Activated CD8-positive, alpha-beta memory T cell treated with anti-CD3 and anti-CD28 coated beads, Interleukin-2, amount 50 U/mL, for 1 hour (primary cell): ENCODE measurements around the gene ME1.
"Not testable (repeated sequence)": the region's sequence is repeated elsewhere in the genome, so short reads cannot be mapped to it uniquely, and the experiment has no call there.

Experiments used
- DNase-seq: peaks from one replicate; pipeline ENCODE4 v3.0.0-alpha.2; 2020; ENCODE audit errors: extremely low read depth

Gene ME1

DNA sequence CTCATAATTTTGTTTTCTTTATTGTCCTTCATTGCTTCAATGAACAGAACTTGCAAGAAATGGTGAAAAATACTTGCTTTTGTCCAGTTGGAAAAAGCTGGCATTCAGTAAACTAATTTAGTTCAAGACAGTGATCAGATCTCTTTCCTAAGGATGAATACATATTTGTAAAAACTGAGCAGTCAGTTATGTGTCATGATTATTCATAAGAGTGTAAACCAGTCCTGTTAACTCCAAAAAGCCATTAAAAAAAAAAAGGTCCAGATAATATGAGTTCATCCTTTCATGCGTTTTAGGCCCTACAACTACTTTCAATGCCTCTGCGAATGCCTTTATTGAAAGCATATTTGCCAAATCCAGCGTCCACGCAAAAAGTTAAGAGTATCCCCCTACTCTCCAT, 238.4 kb downstream of the ME1 start:
- no peak for DNase-seq

DNA sequence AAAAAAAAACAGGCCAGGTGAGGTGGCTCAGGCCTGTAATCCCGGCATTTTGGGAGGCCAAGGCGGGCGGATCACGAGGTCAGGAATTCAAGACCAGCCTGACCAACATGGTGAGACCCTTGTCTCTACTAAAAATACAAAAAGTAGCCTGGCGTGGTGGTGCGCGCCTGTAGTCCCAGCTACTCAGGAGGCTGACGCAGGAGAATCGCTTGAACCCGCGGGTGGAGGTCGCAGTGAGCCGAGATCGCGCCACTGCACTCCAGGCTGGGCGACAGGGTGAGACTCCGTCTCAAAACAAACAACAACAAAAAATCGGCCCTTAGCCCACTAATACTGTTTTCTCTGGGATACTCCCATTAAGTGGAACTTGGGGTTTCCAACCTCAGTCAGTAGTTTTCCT, 238.9 kb downstream of the ME1 start:
- not testable (repeated sequence) for DNase-seq

DNA sequence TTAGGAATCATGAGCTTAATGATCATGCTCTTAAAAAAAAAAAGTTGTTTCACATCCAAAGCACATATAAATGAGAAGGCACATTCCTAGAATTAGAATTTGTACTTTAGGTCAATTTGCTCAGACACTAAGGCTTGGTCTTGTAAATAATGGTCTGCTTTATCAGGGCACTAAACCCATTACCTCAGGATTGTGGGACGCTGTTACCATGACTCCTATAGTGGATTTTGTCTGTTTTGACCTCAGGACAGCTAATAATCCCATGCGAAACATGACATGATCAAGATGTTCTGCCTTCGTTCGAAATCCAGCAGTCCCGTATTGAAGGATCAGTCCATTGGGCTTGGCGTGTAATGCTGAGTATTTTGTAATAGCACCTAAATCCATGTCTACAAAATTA, 240.2 kb downstream of the ME1 start:
- no peak for DNase-seq

DNA sequence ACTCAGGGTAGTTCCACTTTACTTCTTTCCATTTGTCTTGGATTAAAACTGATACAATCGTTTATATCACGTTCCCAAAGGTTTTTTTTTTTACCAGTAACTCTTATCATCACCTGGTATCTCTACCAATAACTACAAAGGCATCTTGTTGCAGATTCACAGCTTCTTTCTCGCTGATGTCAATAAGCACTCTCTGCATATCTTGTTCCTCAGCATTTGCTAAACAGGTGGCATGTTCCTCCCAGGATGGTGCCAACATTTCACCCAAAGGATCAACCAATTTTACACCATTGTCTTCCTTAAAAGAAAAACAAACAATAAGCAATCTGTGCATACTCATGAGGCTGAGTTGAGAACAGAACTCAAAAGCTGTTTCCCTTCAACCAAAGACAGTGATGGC, 242.3 kb downstream of the ME1 start:
- DNase-seq = no peak

DNA sequence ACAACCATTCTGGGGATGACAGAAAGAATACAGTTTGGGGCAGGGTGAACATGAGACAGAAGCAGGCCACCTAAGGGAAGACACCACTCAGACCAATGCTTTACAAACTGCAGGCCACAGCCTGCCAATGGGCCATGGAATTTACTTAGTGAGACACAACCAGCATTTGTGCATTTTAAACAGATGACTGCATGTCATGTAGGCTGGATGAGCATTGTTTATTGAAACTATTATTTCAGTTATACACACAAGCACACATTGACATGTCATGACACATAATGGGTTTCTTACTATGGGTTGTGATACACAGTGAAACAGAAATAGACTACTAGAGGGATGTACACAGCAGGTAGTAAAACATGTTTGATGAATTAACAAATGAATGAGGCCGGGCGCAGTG, 245.8 kb downstream of the ME1 start:
- no peak for DNase-seq

DNA sequence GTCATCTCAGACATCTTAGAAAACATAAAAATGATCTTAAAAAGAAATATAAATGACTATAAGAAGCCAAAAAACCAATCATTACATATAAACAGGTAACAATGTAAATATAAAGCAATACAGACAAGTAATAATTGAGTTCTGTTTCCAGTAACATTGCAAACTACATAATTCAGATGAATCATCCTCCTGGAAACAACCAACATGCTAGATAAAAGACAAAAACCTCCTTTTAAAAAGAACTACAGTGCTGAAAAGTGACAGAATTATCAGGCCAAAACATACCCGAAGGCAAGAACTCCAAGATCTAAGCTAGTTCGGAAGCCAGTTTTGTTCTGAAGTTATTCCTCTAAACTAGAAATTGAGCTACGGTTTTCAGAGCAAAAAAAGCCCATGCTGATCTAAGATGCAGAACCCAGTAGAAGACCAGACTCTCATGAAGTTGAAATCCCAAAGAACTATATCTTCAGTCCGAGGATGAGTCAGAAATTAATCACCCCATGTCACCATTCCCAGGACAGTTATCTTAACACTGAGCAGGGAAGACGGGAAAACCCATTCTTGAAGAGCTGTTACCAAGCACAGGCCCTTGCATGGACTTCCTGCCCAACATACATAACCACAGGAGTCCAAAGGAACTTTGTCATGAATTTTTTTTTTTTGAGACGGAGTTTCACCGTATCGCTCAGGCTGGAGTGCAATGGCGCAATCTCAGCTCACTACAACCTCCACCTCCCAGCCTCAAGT, 247.6 kb downstream of the ME1 start:
- no peak for DNase-seq

DNA sequence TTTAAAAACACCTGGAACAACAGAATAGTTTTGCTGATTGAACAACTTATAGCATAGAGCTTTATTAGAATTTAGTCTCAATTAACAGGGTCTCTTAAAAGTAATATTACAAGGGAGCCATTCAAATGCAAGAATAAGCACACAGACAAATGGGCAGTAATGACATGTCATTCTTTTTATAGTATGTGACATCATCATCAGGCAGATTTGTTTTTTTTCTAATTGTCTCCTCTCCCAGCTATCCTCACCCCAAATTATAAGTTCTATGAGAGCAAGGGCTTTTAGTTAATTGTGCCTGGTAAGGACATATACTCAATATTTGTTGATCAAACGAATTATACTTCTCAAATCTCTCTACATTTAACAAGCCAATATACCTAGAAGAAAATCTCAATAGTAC, 248.7 kb downstream of the ME1 start:
- no peak for DNase-seq

DNA sequence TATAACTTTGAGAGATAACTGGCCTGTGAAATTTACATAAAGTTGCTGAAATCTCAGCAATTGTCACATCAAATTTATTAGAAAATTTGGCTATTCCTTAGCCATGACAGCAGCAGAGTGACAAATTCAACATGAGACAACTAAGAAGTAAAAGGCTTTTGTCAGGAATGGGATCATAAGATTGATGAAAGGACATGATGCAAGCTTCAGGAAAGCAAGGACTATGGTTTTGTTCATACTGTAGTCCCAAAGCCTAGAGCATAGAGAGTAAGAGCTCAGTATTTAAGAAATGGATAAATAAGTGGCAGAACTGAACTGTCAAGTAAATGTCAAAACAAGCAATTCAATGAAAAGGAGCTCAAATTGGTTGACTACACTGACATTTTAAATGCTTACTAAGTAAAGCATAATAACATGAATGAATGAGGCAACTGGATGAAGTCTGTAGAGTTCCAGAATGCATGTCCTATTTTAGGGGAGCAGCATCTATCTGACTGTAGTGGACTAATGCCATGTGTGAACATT, 250.4 kb downstream of the ME1 start:
- no peak for DNase-seq

DNA sequence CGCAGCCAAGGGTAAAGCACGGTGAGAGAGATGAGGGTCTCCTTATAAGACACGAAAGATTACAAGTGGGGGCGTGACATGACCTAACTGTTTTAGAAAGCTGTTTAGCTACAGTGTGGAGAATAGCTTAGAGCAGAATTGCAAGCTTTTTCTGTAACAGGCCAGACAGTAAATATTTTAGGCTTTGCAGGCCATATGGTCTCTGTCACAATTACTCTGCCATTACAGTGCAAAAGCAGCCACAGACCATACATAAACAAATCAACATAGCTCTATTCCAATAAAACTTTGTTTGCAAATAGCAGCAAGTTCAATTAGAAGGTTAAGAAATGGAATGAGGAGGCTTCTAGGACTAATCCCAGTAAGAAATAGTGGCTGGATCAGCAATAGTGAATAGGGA, 254.6 kb downstream of the ME1 start:
- DNase-seq = no peak

DNA sequence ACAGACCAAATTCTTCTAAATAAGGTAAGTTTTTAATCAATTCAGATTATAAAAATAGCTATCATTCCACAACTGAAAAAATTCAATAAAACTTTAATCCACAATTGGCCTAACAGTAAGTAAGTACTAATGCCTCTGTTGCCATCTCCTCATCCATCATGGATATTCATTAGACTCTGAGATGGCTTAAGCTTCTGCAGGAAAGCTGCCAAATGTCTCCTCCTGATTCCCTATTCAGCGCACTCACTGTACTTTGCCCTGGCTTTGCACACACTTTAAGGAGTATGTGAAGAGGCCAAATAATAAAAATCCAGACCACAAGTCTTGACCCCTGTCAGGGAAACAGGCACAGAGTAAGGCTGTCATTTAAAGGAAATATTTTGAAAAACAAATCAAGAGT, 261.3 kb downstream of the ME1 start:
- DNase-seq = no peak

DNA sequence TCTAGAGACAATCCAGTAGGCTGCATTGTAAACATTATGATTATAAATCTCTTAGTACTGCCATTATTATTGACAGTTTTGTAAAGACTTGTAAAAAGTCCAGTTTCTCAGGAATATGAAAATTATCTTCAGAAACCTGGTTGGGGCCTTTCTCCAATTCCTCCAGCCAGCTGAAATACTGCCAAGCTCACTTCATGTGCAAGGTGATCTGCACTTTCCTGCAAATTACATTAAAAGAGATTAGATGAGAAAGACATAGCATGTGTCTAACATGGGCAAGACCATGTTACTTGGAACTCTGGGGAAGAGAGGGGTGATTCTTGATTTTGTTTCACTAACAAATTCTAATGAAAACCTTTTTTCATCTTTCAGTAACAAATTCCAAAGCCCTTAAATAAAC, 261.7 kb downstream of the ME1 start:
- no peak for DNase-seq

DNA sequence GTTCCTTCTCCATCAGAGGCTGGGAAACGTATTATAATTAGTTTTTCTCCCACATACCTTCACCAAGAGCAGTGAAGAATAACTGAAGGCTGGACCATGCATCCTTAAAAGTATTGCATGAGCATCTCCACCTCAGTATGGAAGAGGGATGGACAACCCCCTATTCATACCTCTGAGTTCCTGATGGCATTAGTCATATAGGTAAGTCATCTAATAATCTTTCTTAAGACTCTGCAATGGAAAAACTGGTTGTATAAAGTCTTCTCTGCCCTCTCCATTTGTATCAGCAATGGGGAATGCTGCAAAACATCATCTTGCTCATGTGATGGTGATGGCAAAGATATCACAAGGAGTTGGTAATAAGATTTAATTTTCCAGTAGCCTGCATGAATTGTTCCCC, 262.3 kb downstream of the ME1 start:
- DNase-seq = no peak

DNA sequence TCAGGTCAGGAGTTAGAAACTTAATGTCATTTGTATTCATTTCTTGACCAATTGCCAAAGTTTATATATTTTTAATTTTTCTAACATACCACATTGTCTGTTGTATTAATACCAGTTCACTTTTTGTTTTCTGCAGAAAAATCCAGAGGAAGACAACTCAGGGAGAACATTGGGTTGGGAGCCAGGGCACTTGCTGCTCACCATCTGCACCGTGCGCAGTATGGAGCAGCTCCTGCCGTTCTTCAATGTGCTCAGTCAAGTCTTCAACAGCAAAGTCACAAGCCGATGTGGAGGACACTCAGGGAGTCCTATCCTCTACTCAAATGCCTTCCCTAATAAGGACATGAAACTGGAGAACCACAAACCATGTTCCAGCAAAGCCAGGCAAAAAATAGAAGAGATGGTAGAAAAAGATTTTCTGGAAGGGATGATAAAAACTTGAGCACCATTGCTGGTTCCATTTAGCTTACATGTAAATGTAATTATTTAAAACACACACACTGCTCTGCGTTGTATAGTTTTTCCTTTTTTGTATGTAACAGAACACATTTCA, 263.0 kb downstream of the ME1 start:
- DNase-seq = no peak
